IPS-11a (cell line): ENCODE data around the gene SLC9A9.

Source experiments
- H3K4me3 ChIP-seq: one replicate; pipeline ENCODE4 v1.5.1; 2013; ENCODE audit warnings: low read depth, low read length, control low read depth

The SLC9A9 gene

GRCh38 chr3:143375698-143376097, 472.6 kb downstream of the SLC9A9 start:
- no peak overlapping the region for H3K4me3 ChIP-seq

- no peak overlapping the region for H3K4me3 ChIP-seq
Observed at GRCh38 chr3:143367171-143367570, 481.1 kb downstream of the SLC9A9 start.

- H3K4me3 ChIP-seq = no peak overlapping the region
Observed at GRCh38 chr3:143366672-143367071, 481.6 kb downstream of the SLC9A9 start.

GRCh38 chr3:143363949-143364348, 484.3 kb downstream of the SLC9A9 start:
- H3K4me3 ChIP-seq = no peak overlapping the region

GRCh38 chr3:143363276-143363675, 485.0 kb downstream of the SLC9A9 start:
- no peak overlapping the region for H3K4me3 ChIP-seq

GRCh38 chr3:143362115-143362991, 485.9 kb downstream of the SLC9A9 start:
- H3K4me3 ChIP-seq = no peak overlapping the region

- no peak overlapping the region for H3K4me3 ChIP-seq
Observed at GRCh38 chr3:143361589-143361988, 486.7 kb downstream of the SLC9A9 start.

- H3K4me3 ChIP-seq = no peak overlapping the region
Observed at GRCh38 chr3:143360244-143360643, 488.0 kb downstream of the SLC9A9 start.

GRCh38 chr3:143358793-143359491, 489.3 kb downstream of the SLC9A9 start:
- H3K4me3 ChIP-seq = no peak overlapping the region

GRCh38 chr3:143358155-143358792, 490.0 kb downstream of the SLC9A9 start:
- H3K4me3 ChIP-seq = no peak overlapping the region

GRCh38 chr3:143357700-143358099, 490.6 kb downstream of the SLC9A9 start:
- no peak overlapping the region for H3K4me3 ChIP-seq

- no peak overlapping the region for H3K4me3 ChIP-seq
Observed at GRCh38 chr3:143356839-143357238, 491.4 kb downstream of the SLC9A9 start.

GRCh38 chr3:143354342-143354741, 493.9 kb downstream of the SLC9A9 start:
- no peak overlapping the region for H3K4me3 ChIP-seq

- H3K4me3 ChIP-seq = no peak overlapping the region
Observed at GRCh38 chr3:143352850-143353550, 495.3 kb downstream of the SLC9A9 start.

- H3K4me3 ChIP-seq = no peak overlapping the region
Observed at GRCh38 chr3:143351895-143352608, 496.2 kb downstream of the SLC9A9 start.

- H3K4me3 ChIP-seq = no peak overlapping the region
Observed at GRCh38 chr3:143351354-143351753, 496.9 kb downstream of the SLC9A9 start.

- no peak overlapping the region for H3K4me3 ChIP-seq
Observed at GRCh38 chr3:143349455-143349854, 498.8 kb downstream of the SLC9A9 start.

- H3K4me3 ChIP-seq = no peak overlapping the region
Observed at GRCh38 chr3:143348486-143349327, 499.6 kb downstream of the SLC9A9 start.

GRCh38 chr3:143344516-143345165, 503.6 kb downstream of the SLC9A9 start:
- H3K4me3 ChIP-seq = no peak overlapping the region
